Measurements from ENCODE around the gene MVP.

DNA sequence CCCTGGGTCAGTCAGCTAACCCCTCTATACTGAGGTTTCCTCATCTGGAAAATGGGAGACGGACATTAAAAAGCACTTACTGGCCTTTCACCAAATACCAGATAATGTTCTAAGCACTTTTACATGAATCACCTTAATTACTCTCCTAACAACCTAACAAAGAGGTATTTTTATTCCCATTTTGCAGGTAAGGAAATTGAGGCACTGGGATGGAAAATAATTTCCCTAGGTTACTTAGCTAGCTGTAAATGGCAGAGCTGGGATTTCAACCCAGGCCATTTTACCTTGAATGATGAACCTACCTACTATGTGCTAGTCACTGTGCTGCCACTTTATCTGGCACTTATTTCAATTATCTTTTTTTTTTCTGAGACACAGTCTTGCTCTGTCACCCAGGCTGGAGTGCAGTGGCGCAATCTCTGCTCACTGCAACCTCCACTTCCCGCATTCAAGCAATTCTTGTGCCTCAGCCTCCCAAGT, 26.0 kb upstream of the MVP start:
- TF ChIP-seq POLR2A (IDR thresholded peaks at IDR 0.05) = no peak
- TF ChIP-seq, protein P1, sequence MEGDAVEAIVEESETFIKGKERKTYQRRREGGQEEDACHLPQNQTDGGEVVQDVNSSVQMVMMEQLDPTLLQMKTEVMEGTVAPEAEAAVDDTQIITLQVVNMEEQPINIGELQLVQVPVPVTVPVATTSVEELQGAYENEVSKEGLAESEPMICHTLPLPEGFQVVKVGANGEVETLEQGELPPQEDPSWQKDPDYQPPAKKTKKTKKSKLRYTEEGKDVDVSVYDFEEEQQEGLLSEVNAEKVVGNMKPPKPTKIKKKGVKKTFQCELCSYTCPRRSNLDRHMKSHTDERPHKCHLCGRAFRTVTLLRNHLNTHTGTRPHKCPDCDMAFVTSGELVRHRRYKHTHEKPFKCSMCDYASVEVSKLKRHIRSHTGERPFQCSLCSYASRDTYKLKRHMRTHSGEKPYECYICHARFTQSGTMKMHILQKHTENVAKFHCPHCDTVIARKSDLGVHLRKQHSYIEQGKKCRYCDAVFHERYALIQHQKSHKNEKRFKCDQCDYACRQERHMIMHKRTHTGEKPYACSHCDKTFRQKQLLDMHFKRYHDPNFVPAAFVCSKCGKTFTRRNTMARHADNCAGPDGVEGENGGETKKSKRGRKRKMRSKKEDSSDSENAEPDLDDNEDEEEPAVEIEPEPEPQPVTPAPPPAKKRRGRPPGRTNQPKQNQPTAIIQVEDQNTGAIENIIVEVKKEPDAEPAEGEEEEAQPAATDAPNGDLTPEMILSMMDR (IDR thresholded peaks at IDR 0.05) = no peak
